IPS-18a (cell line): ENCODE measurements around the gene CD52.
"Not testable (repeated sequence)": the region's sequence is repeated elsewhere in the genome, so short reads cannot be mapped to it uniquely, and the experiment has no call there.

Experiments
- H3K27ac ChIP-seq: one replicate; pipeline ENCODE4 v1.5.1; 2013; ENCODE audit warnings: low read length
- H3K27me3 ChIP-seq: one replicate; pipeline ENCODE4 v1.6.1; 2013; ENCODE audit warnings: mild to moderate bottlenecking, low read length; ENCODE audit not compliant: control insufficient read depth, insufficient read depth
- H3K36me3 ChIP-seq: one replicate; pipeline ENCODE4 v1.6.1; 2013; ENCODE audit warnings: low read depth, low read length; ENCODE audit not compliant: control insufficient read depth
- H3K4me1 ChIP-seq: one replicate; pipeline ENCODE4 v1.6.1; 2013; ENCODE audit warnings: low read depth, low read length; ENCODE audit not compliant: control insufficient read depth
- H3K4me3 ChIP-seq: one replicate; pipeline ENCODE4 v1.5.1; 2013; ENCODE audit warnings: low read length
- H3K9ac ChIP-seq: one replicate; pipeline ENCODE4 v1.6.1; 2013; ENCODE audit warnings: mild to moderate bottlenecking, low read length, moderate library complexity
- H3K9me3 ChIP-seq: one replicate; pipeline ENCODE4 v1.6.1; 2013; ENCODE audit warnings: low read depth, low read length; ENCODE audit not compliant: control insufficient read depth

CD52 gene

DNA sequence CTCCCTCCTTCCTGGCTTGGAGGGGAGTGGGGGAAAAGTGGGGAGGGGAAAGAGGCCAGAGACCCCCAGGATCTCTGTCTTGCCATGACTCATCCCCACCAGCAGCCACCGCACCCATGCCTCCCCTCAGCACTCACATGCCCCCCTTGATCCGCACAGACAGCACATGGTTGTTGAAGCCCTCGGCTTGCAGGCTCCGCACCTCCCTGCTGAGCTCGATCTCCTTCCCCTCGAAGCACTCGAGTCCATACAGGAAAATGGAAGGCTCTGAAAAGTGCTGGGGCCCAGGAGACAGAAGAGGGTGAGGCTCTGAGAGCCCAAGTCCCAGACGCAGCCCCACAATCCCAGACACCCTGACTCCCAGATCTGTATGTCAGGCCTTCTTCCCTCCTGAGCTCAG, 10.8 kb downstream of the CD52 start:
- Histone ChIP-seq H3K27ac (no peak overlapping the region), H3K4me1 (no peaks in the 10 kb centered on the region), H3K27me3 (no peaks in the 10 kb centered on the region), H3K9ac (no peak overlapping the region), H3K9me3 (no peaks in the 10 kb centered on the region), H3K36me3 (peaks cover 29% of the 10 kb centered on the region), H3K4me3 (no peak overlapping the region)

- H3K9ac ChIP-seq, H3K27ac ChIP-seq, H3K27me3 ChIP-seq, H3K9me3 ChIP-seq, H3K4me3 ChIP-seq, H3K4me1 ChIP-seq: not testable (repeated sequence)
- H3K36me3 ChIP-seq, result peaks cover 23% of the 10 kb centered on the region
These were observed 11.6 kb downstream of the CD52 start for GRCh38 chr1:26329380-26329779.

- Histone ChIP-seq H3K9ac (no peak overlapping the region), H3K27me3 (no peaks in the 10 kb centered on the region), H3K36me3 (peaks cover 15% of the 10 kb centered on the region)
These were observed 12.5 kb downstream of the CD52 start for GRCh38 chr1:26330276-26330675.

DNA sequence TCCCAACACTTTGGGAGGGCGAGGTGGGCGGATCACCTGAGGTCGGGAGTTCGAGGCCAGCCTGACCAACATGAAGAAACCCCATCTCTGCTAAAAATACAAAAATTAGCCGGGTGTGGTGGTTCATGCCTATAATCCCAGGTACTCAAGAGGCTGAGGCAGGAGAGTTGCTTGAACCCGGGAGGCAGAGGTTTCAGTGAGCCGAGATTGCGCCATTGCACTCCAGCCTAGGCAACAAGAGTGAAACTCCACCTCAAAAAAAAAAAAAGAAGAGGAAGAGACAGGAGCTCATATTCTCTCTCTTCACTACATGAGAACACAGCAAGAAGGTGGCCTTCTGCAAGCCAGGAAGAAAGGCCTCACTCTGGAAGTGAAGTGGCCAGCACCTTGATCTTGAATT, 15.6 kb downstream of the CD52 start:
- not testable (repeated sequence) for H3K9me3 ChIP-seq, H3K27me3 ChIP-seq, H3K9ac ChIP-seq, H3K4me3 ChIP-seq, H3K27ac ChIP-seq
- Histone ChIP-seq H3K4me1 (peaks cover 19% of the 10 kb centered on the region), H3K36me3 (peaks cover 11% of the 10 kb centered on the region)

More at GRCh38 chr1:26330276-26330675, 12.5 kb downstream of the CD52 start:
- H3K27ac ChIP-seq, result no peak overlapping the region
- H3K4me3 ChIP-seq, result no peak overlapping the region
- no peaks in the 10 kb centered on the region for H3K9me3 ChIP-seq
- H3K4me1 ChIP-seq, result peaks cover 6% of the 10 kb centered on the region

DNA sequence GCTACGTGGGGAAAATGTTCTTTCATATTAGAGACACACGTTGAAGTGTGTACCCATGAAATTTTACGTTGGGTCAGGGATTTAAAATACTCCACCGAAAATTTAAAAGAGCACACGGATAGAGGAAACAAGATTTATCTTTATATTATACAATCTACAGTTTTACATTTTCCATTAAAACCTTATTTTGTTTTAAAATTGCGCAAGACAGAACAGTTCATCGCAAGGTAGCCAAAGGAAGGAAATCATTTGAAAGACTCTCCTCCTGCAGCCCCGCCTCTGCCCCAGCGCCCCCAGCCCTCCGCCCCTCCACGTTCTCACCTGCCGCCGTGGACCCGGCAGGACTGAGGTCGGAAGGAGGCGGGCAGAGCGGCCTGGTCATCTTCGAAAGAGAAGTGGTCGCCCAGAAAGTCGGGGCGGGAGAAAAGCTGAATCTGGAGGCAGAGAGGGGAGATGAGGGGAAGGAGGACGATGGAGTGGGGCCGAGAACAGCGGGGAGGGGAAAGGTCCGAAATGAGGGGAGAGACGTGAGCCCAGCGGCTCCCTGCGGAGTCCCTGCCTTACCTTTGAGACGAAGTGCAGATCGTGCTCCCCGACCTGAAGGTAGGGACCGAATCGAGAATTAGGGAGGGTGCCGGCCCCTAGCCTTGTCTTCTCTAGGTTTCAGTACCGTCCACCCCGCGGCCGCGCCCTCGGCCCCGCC, 18.2 kb downstream of the CD52 start:
- Histone ChIP-seq H3K27me3 (peaks cover 8% of the 10 kb centered on the region), H3K4me3 (peak overlapping the region; percentile 79), H3K36me3 (peaks cover 6% of the 10 kb centered on the region), H3K9me3 (no peaks in the 10 kb centered on the region), H3K27ac (no peak overlapping the region), H3K9ac (peak overlapping the region; percentile 36), H3K4me1 (peaks cover 19% of the 10 kb centered on the region)

- peak overlapping the region; percentile 79 for H3K4me3 ChIP-seq
- no peak overlapping the region for H3K27ac ChIP-seq
- peaks cover 19% of the 10 kb centered on the region for H3K4me1 ChIP-seq
- H3K36me3 ChIP-seq, result no peaks in the 10 kb centered on the region
- no peaks in the 10 kb centered on the region for H3K9me3 ChIP-seq
- H3K9ac ChIP-seq, result peak overlapping the region; percentile 36
- peaks cover 8% of the 10 kb centered on the region for H3K27me3 ChIP-seq
These were observed 18.9 kb downstream of the CD52 start for GRCh38 chr1:26336477-26337205.

- Histone ChIP-seq H3K9ac (peak overlapping the region; percentile 36), H3K4me3 (peak overlapping the region; percentile 79), H3K9me3 (no peaks in the 10 kb centered on the region), H3K27me3 (peaks cover 8% of the 10 kb centered on the region), H3K36me3 (no peaks in the 10 kb centered on the region), H3K27ac (no peak overlapping the region), H3K4me1 (peaks cover 19% of the 10 kb centered on the region)
These were observed 19.4 kb downstream of the CD52 start for GRCh38 chr1:26337206-26337535.

DNA sequence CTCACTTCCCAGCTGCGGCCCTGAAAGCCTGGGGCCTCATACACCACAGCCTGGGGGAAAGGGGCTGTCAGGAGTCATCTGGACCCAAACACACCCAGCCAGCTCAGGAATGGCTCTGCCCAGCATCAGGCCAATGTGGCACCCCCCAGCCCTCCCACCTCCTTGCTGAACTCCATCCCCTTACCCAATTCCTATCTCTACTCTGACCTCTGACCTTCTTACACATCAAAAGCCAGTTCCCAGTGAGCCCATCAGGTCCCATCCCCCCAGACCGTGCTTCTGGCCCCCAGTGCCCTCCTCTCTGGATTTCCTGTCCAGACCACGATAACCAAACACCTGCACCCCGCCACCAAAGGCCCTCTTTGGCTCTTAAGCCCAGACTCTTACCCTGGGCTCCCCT, 19.9 kb downstream of the CD52 start:
- no peak overlapping the region for H3K4me3 ChIP-seq

GRCh38 chr1:26338670-26339069, 20.9 kb downstream of the CD52 start:
- peaks cover 19% of the 10 kb centered on the region for H3K4me1 ChIP-seq
- no peaks in the 10 kb centered on the region for H3K9me3 ChIP-seq
- H3K27me3 ChIP-seq, result peaks cover 8% of the 10 kb centered on the region
- no peak overlapping the region for H3K4me3 ChIP-seq
- no peak overlapping the region for H3K27ac ChIP-seq
- H3K36me3 ChIP-seq, result no peaks in the 10 kb centered on the region
- no peak overlapping the region for H3K9ac ChIP-seq

More for the DNA sequence above, 19.9 kb downstream of the CD52 start:
- H3K27ac ChIP-seq, result no peak overlapping the region
- no peaks in the 10 kb centered on the region for H3K36me3 ChIP-seq
- H3K9ac ChIP-seq, result no peak overlapping the region
- peaks cover 19% of the 10 kb centered on the region for H3K4me1 ChIP-seq
- H3K9me3 ChIP-seq, result no peaks in the 10 kb centered on the region
- peaks cover 8% of the 10 kb centered on the region for H3K27me3 ChIP-seq

DNA sequence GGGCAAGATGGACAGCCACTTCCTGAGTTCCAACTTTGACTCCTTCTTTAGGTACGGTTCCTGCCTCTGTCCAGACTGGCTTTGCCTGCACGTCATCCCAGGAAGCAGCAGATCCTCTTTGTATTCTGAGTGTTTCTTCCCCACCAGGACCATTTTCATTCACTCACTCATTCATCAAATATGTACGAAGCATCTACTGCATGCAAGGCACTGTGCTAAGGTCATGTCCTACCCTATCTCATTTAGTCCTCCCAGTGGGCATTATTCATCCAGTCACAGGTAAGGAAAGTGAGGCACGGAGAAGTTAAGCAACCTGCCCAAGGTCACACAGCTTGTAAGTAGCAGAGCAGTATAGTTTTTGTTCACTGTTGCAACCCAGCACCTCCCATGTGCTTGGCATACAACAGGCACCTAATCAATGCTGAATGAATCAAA, 22.3 kb downstream of the CD52 start:
- H3K27ac ChIP-seq, result no peak overlapping the region
- H3K9me3 ChIP-seq, result no peaks in the 10 kb centered on the region
- H3K4me1 ChIP-seq, result peaks cover 15% of the 10 kb centered on the region
- H3K36me3 ChIP-seq, result no peaks in the 10 kb centered on the region
- H3K27me3 ChIP-seq, result peaks cover 8% of the 10 kb centered on the region
- no peak overlapping the region for H3K9ac ChIP-seq
- H3K4me3 ChIP-seq, result no peak overlapping the region

GRCh38 chr1:26344147-26344920, 26.6 kb downstream of the CD52 start:
- Histone ChIP-seq H3K9ac (no peak overlapping the region), H3K4me3 (no peak overlapping the region), H3K36me3 (no peaks in the 10 kb centered on the region), H3K27ac (no peak overlapping the region), H3K9me3 (no peaks in the 10 kb centered on the region), H3K27me3 (no peaks in the 10 kb centered on the region), H3K4me1 (no peaks in the 10 kb centered on the region)
